Subcutaneous abdominal adipose tissue (tissue), 5 donors: ENCODE results near the gene SLU7.
A peak's percentile ranks its signal among the peaks of the same experiment; 100 is the strongest.

ENCODE experiments used
- H3K27ac ChIP-seq: one replicate; pipeline ENCODE4 v1.7.0; 2013; ENCODE audit warnings: low read depth, mild to moderate bottlenecking, inconsistent platforms, low read length, moderate library complexity
- H3K27me3 ChIP-seq, 5 donors: one replicate each; pipeline ENCODE4 v1.7.0; 2013; ENCODE audit warnings: low read length in 5 of 5, inconsistent platforms in 1 of 5; ENCODE audit not compliant: control insufficient read depth in 5 of 5, insufficient read depth in 4 of 5
- H3K36me3 ChIP-seq, 5 donors: one replicate each; pipeline ENCODE4 v1.7.0; 2013; ENCODE audit warnings: low read length in 5 of 5; ENCODE audit not compliant: control insufficient read depth in 5 of 5, insufficient read depth in 5 of 5
- H3K4me1 ChIP-seq, 5 donors: one replicate each; pipeline ENCODE4 v1.7.0; 2013; ENCODE audit warnings: low read length in 5 of 5, mild to moderate bottlenecking in 3 of 5, moderate library complexity in 1 of 5; ENCODE audit not compliant: control insufficient read depth in 5 of 5, insufficient read depth in 5 of 5
- H3K4me3 ChIP-seq, 5 donors: one replicate each; pipeline ENCODE4 v1.7.0; 2013; ENCODE audit warnings: low read length in 5 of 5, low read depth in 1 of 5
- H3K9ac ChIP-seq, 5 donors: one replicate each; pipeline ENCODE4 v1.7.0; 2013; ENCODE audit warnings: low read length in 5 of 5, mild to moderate bottlenecking in 4 of 5, moderate library complexity in 3 of 5
- H3K9me3 ChIP-seq, 5 donors: one replicate each; pipeline ENCODE4 v1.7.0; 2013; ENCODE audit warnings: low read length in 5 of 5; ENCODE audit not compliant: control insufficient read depth in 5 of 5
- donor health status: healthy.
- donor health status: healthy.
- donor health status: healthy.
- donor health status: healthy.
- donor health status: healthy.

The SLU7 gene

DNA sequence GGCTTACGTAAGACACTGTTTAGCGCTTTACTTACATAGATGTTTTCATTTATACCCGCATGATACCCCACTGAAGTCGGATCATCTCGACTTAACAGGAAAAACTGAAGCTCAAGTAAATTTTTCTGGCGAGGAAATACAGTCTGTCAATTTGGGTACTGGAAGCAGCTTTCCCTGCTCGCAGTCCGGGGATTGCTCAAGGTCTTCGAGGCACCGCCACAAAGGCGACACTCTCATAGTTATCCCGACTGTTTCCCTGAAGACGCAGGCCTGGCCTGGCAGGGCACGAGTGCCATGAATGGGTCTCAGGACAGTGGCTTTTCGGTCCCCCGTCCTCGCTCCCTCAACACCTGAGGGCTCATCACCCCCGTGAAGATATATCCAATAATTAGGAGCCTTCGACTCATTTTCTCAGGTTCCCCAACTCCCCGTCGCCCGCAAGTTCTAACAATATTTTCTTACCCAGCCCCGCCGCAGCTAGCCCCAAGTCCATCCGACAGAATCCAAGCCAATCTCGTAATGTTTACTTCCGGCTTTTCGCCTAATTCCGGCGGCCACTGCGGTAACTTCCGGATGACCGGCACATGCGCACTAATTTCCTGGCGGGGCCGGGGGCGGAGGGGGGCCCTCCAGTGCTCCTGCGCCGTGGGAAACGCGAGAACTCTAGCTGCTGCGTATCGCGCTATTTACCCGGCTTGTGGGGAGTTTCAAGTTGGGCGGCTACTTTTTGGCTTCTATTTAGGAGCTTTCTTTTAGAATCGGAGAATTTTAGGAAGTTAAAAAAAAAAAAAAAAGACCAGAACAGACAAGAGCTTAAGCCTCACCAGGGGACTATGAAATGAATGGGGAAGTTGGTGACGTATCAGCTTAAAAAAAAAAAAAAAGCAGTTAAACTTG is at the start of gene SLU7:
Gene SLU7, minus strand, starts transcription at position 521 of the 897 bp plus-strand sequence. CDS start 3,787 bp downstream, outside the sequence.
- peaks cover 4 to 12% (median 8%) of the 10 kb centered on the region in 5 donors for H3K36me3 ChIP-seq
- H3K27me3 ChIP-seq = no peaks in the 10 kb centered on the region
- H3K9ac ChIP-seq = peak within 1 kb of the TSS; percentile 76 to 97 (median 95)
- H3K4me3 ChIP-seq = peak within 1 kb of the TSS; percentile 92 to 99 (median 97)
- H3K9me3 ChIP-seq = no peaks in the 10 kb centered on the region
- peak within 1 kb of the TSS; percentile 91 for H3K27ac ChIP-seq
- peaks cover 5 to 42% (median 36%) of the 10 kb centered on the region in 5 donors for H3K4me1 ChIP-seq

DNA sequence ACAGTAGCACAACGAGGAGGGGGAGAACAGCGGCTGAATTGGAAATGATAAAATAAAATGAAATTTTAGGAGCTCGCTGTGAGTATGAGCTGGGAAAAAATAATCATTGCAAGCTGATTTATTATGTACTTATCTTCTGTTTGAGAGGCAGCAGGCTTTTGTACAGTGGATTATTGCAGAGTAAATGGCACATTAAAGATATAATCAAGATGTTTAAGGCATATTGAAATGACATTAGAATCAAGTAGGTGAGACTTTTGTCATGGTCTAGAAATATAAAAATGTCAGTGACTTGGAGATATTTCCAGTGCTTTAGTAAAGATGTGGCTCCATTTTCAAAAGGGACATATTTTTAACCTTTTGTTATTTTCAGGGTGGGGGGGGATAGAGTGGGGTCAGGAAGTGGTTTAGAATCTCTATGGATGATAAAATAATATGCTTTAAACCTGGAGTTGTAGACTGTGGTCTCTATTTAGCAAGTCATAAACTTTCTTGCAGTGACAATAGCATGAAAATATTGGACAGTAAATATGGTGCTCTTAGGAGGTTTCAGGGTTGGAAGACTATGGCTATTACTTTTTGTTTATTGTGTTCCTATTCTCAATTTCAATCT is 49.6 kb upstream of the SLU7 start:
- Histone ChIP-seq H3K4me1 (peaks cover 9 to 46% (median 45%) of the 10 kb centered on the region in 5 donors), H3K9ac (no peak overlapping the region), H3K27me3 (no peaks in the 10 kb centered on the region), H3K4me3 (peak overlapping the region; percentile 45 to 66 (median 59)), H3K27ac (peak overlapping the region; percentile 15), H3K9me3 (no peaks in the 10 kb centered on the region), H3K36me3 (no peaks in the 10 kb centered on the region)

DNA sequence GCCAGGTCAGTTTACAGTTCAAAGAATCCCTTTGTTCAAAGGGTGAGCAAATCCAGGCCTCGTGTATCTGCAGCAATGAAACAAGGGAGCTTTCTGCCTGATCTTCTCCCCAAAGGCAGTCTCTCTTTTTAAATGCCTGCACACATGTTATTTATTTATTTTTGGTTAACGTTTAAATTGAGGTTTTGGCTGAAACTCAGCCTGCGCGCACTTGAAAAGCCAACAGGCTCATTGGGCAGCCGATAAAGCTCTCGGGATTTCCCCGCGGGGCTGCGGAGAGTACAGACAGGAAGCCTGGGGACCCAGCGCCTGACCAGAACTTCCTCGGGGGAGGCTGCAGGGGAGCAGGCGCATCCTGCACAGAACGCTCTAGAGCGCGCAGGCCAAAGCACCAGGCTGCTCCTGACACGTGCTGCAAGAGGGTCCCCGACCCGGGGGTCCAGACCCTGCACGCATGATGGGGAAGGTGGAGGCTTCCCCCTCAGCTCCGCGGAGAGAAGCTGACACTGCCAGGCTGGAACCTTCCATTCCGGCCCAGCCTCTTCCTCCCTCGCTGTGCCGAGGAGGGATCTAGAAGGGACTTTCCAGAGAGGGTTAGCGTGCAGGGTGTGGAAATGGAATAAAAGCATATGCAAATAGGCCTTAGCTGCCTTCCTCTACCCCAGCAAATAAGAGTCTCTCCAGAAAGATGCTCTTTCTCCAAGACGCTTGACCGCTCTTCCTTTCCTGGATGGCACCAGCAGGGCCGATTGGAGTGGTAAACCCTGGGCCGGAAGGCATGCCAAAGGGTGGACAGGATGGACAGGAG is 48.9 kb upstream of the SLU7 start:
- H3K36me3 ChIP-seq = no peaks in the 10 kb centered on the region
- H3K4me3 ChIP-seq = peak overlapping the region; percentile 45 to 66 (median 59)
- peak overlapping the region; percentile 15 for H3K27ac ChIP-seq
- H3K4me1 ChIP-seq = peaks cover 9 to 47% (median 45%) of the 10 kb centered on the region in 5 donors
- H3K9ac ChIP-seq = peak overlapping the region in 2 of 5 donors; percentile 13 to 23
- no peaks in the 10 kb centered on the region for H3K27me3 ChIP-seq
- H3K9me3 ChIP-seq = no peaks in the 10 kb centered on the region

DNA sequence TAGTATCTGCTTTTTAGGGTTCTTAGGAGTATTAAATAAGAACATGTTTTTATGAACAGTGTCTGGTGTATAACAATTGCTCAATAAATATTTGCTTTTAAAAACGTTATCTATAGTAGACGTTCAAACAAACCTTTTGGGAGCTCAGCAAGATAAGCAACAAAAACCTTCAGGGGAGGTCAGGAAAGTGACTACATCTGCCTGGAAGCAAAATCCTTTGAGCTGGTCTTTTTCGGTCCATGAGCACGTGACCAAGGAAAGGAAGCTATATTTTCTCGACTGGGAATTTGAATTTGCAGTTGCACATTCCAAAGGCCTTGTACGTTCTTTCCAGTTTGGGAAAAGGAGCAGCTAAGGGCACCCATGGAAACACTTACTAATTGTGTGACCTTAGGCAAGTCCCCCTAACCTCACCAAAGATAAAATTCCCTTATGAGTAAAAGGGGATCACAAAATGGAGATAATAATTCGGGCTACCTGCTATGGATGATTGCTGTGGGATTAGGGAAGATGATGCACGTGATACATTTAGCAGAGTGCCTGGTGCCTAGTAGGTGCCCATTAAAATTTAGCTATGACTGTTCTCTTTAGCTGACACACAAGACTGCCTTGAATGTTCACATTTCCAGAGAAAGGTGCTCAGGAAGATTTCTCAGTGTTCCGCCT is 48.1 kb upstream of the SLU7 start:
- H3K4me1 ChIP-seq = peaks cover 9 to 45% (median 43%) of the 10 kb centered on the region in 5 donors
- H3K9me3 ChIP-seq = no peaks in the 10 kb centered on the region
- H3K27me3 ChIP-seq = no peaks in the 10 kb centered on the region
- H3K36me3 ChIP-seq = no peaks in the 10 kb centered on the region
- peak overlapping the region in 1 of 5 donors; percentile 23 for H3K9ac ChIP-seq
- peak overlapping the region; percentile 15 for H3K27ac ChIP-seq
- H3K4me3 ChIP-seq = peak overlapping the region in 4 of 5 donors; percentile 46 to 66 (median 58)

DNA sequence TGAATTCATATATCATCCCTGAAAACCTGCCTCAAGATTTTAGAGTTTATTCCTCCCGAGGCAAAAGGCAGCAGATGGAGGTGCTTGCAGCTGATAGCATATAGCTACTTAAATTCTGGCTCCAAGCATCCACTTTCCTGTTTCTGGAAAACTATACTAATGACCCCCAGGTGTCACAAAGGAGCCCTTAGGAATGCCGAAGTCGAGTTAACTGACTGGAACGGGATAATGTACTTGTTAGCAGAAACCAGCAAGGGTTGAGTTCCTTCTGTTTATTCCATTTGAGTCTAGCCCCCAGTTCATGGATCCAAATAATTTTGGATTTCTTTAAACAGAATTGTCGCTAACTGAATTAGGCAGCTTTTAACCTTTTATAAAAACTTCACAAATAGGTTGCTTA is 47.2 kb upstream of the SLU7 start:
- H3K4me1 ChIP-seq = peaks cover 4 to 36% (median 34%) of the 10 kb centered on the region in 5 donors
- H3K27me3 ChIP-seq = no peaks in the 10 kb centered on the region
- no peak overlapping the region for H3K4me3 ChIP-seq
- H3K27ac ChIP-seq = no peak overlapping the region
- no peak overlapping the region for H3K9ac ChIP-seq
- no peaks in the 10 kb centered on the region for H3K9me3 ChIP-seq
- no peaks in the 10 kb centered on the region for H3K36me3 ChIP-seq

DNA sequence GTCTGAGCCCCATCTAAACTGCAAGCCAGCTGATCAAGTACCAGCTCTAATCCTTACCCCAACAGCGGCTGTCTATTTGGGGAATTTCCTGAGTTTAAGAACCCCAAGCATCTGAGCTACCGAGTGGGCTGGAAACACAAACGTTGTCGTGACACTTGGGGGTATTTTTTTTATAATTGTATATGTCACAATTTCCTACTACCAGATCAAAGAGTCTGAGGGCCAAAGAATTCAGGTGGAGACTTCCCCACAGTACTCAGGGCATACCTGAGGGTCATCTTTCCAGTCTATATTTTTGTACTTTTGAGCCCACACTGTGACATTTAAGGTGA is 45.6 kb upstream of the SLU7 start:
- Histone ChIP-seq H3K4me3 (no peak overlapping the region), H3K4me1 (peaks cover 4 to 23% (median 19%) of the 10 kb centered on the region in 5 donors), H3K27me3 (no peaks in the 10 kb centered on the region), H3K36me3 (no peaks in the 10 kb centered on the region), H3K27ac (no peak overlapping the region), H3K9me3 (no peaks in the 10 kb centered on the region), H3K9ac (no peak overlapping the region)

DNA sequence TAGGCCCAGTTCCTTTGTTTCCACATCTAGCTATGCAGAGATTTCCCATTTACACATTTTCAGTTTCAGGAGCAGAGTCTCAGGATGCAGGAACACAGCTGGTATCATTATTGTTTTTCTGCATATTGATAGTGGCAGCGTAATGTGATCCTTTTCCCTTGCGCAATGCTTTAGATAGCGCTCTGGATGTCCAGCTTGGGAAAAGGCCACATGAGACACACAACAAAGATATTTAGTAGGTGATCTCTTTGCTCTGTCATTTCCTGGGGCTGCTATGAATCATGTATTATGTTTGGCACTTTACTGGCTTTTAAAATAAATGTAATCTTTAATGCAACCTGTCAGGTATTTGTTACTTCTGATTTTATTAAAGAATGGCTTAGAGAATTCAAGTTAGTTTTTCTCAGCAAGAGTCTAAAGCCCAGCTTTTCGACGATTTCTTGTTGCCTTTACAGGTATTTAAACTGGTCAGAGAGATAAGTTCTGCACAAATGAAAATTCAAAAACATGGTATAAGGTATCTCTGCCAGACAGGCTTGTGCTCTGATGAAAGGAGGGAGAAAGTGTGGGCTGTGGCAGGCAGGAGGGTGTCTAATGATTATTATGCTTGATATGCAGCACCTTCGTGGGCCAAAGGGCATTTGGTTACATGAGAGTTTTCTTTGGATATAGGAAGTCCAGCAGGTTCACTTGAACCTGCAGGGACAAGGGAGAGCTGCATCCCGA is 45.0 kb upstream of the SLU7 start:
- H3K9ac ChIP-seq = no peak overlapping the region
- no peaks in the 10 kb centered on the region for H3K27me3 ChIP-seq
- no peaks in the 10 kb centered on the region for H3K9me3 ChIP-seq
- peaks cover 4 to 23% (median 19%) of the 10 kb centered on the region in 5 donors for H3K4me1 ChIP-seq
- no peak overlapping the region for H3K4me3 ChIP-seq
- H3K27ac ChIP-seq = no peak overlapping the region
- H3K36me3 ChIP-seq = no peaks in the 10 kb centered on the region

DNA sequence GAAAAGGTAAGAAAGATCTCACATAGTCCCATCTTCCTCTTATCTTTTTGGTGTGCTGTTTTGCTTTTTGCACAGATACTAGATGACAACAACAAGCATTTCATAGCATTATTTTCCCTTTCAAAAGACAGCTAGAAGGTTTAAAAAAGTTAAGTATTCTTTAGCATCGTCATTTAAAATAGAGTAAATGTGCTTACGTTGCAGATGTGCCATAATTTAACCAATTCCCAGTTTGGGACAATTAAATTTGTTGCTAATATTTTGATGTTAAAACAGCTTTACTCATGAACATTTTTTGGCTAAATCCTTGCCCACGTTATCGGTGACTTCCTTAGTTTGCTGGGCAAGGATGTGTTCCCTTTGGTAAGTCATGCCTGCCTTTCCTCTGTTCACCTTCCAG is 44.3 kb upstream of the SLU7 start:
- Histone ChIP-seq H3K27ac (no peak overlapping the region), H3K9me3 (no peaks in the 10 kb centered on the region), H3K9ac (no peak overlapping the region), H3K4me1 (peaks cover 4 to 21% (median 16%) of the 10 kb centered on the region in 5 donors), H3K4me3 (no peak overlapping the region), H3K27me3 (no peaks in the 10 kb centered on the region), H3K36me3 (no peaks in the 10 kb centered on the region)

DNA sequence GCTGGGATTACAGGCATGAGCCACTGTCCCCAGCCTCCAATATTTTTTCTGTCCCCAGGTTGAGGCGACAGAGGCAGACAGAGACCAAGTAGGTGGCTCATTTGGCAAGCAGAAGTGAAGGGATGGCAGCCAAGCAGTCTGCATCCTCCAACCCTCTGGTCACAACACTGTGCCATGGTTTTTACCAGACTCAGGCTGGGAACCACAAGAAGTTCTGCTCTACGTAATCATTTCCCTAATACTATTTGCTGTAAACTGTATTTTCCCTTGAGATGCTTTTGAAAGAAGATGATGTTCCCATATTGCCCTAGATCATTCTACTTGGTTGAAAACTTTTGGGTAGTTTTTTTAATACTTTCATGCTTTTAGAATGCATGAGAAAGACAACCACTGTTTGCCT is 43.3 kb upstream of the SLU7 start:
- Histone ChIP-seq H3K4me3 (no peak overlapping the region), H3K9me3 (no peaks in the 10 kb centered on the region), H3K9ac (no peak overlapping the region), H3K4me1 (peaks cover 2 to 11% (median 5%) of the 10 kb centered on the region in 5 donors), H3K27ac (no peak overlapping the region), H3K27me3 (no peaks in the 10 kb centered on the region), H3K36me3 (no peaks in the 10 kb centered on the region)
